HG03025 (cell line): ENCODE results near the gene DVL2.

Source experiments
- ATAC-seq: cut with Tn5 transposase; IDR thresholded peaks from one replicate; pipeline ENCODE4 v1.9.1; 2021; ENCODE audit warnings: mild to moderate bottlenecking, moderate library complexity; ENCODE audit not compliant: unreplicated experiment, low FRiP score

Gene DVL2

GRCh38 chr17:7234083-7234951 is at the start of gene DVL2:
DVL2 (minus strand) TSS chr17:7234517; CDS start chr17:7234262, 255 bp downstream.
- peak; percentile 42 for ATAC-seq

GRCh38 chr17:7283471-7284216 is 49.3 kb upstream of the DVL2 start:
- ATAC-seq: no peak

DNA sequence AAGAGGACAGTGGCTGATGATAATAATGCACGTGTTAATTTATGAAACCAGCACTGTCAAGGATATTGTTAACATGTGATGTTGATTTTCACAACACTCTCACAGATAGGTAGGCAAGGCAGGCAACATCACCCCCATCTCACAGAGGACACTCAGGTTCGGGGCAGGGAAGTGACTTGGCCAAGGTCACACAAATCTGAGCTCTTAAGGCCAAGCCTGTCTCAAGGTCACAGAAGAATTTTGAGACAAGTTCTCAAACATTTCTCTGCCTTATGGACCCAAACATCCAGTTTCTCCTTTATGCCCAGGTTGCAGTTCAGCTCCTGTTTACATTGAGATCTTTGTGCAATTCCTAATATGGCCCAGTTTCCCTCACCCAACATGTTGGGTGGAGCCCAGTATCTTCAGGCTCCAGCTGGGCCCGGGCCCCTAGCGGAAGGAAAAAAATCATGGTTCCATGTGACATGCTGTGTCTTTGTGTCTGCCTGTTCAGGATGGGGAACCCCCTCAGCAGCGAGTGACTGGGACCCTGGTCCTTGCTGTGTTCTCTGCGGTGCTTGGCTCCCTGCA is 48.5 kb upstream of the DVL2 start:
- ATAC-seq: no peak

DNA sequence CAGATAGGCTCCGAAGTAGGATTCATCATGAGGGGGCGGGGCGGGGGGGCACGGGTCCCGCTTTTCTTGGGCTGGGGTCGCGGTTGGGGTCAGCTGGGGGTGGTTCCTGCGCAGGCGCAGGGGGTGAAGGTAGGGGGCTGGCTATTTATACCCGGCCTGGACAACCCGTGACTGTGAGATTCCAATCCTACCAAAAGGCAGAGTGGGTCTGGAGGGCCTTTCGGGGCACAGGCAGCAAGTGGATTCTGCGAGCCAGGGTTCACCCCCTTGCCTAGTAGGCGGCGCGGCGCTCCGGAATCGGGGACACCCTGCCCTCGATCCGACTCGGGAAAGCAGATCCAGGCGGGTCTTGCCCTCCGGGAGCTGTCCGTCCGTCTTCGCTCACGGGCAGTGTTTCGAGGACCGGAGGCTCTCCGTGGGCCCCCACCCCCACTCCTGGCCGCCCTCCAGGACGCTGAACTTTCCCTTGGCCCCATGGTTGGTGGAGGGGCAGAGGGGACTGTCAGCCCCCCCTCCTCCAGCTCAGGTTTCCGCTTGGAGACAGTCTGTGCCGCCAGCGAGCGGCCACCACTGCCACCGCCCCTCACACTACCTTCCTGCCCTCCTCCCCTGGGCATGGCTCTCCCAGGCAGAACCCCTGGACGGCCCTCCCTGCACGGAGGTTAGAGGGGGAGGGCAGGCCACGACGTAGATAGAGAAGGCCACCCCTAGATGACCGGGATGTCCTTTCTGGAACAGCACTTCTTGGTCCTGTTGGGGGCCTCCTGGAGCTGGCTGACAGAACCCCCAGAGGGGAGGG is 47.8 kb upstream of the DVL2 start:
- no peak for ATAC-seq

DNA sequence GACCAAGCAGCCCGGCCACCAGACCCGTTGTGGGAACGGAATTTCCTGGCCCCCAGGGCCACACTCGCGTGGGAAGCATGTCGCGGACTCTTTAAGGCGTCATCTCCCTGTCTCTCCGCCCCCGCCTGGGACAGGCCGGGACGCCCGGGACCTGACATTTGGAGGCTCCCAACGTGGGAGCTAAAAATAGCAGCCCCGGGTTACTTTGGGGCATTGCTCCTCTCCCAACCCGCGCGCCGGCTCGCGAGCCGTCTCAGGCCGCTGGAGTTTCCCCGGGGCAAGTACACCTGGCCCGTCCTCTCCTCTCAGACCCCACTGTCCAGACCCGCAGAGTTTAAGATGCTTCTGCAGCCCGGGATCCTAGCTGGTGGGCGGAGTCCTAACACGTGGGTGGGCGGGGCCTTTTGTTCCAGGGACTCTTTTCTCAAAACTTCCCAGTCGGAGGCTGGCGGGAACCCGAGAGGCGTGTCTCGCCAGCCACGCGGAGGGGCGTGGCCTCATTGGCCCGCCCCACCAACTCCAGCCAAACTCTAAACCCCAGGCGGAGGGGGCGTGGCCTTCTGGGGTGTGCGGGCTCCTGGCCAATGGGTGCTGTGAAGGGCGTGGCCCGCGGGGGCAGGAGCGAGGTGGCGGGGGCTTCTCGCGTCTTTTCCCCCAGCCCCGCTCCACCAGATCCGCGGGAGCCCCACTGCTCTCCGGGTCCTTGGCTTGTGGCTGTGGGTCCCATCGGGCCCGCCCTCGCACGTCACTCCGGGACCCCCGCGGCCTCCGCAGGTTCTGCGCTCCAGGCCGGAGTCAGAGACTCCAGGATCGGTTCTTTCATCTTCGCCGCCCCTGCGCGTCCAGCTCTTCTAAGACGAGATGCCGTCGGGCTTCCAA is 47.0 kb upstream of the DVL2 start, which contains the start of gene SLC2A4:
Gene SLC2A4, plus strand, starts transcription at position 645 of the 879 bp plus-strand sequence. Its CDS starts 217 bp downstream, at position 862.
- peak; percentile 42 for ATAC-seq

GRCh38 chr17:7280519-7281073 is 46.3 kb upstream of the DVL2 start:
- no peak for ATAC-seq

- no peak for ATAC-seq
Observed at GRCh38 chr17:7279448-7279847, 45.1 kb upstream of the DVL2 start.

DNA sequence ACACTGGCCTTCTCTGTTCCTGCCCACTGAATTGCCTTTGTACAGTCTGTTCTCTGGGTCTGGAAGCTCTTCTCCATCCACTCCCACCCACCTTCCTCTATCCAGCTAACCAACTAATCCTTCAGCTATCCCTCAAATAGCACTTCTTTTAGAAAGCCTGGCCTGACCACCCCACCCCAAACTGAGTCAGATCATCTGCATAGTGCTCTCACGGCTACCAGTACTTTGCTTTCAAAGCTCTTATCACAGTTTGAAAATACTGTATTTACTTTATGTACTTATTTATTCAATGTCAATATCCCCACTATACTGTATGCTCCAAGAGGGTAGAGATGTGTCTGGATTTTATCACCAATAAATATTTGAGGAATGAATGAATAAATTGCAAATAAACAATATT is 32.5 kb upstream of the DVL2 start:
- ATAC-seq: no peak

- no peak for ATAC-seq
Observed at GRCh38 chr17:7263801-7264078, 29.4 kb upstream of the DVL2 start.

- ATAC-seq: no peak
Observed at GRCh38 chr17:7262935-7263800, 28.9 kb upstream of the DVL2 start.

GRCh38 chr17:7262192-7262934 is 28.0 kb upstream of the DVL2 start, which contains the start of gene CLDN7:
CLDN7 (minus strand) TSS chr17:7262478; CDS start chr17:7262043, 435 bp downstream.
- no peak for ATAC-seq

- ATAC-seq: no peak
Observed at GRCh38 chr17:7261379-7262191, 27.3 kb upstream of the DVL2 start.

- no peak for ATAC-seq
Observed at GRCh38 chr17:7260651-7261378, 26.5 kb upstream of the DVL2 start.

GRCh38 chr17:7260151-7260550 is 25.8 kb upstream of the DVL2 start:
- ATAC-seq: no peak

GRCh38 chr17:7259555-7259889 is 25.2 kb upstream of the DVL2 start:
- ATAC-seq: no peak
